H54 (cell line): ENCODE results near the gene KCTD19.

Experiments
- DNase-seq: peaks from one replicate; pipeline ENCODE4 v3.0.0; 2011; ENCODE audit warnings: low spot score, mixed read lengths; ENCODE audit not compliant: insufficient read length
- FAIRE-seq: peaks from 3 replicates; lab custom pipeline; 2011; peaks lifted over from hg19 to GRCh38; lab: Jason Lieb, UNC
- POLR2A ChIP-seq: IDR thresholded peaks from 2 replicates; pipeline ENCODE4 v1.6.1; 2011; ENCODE audit warnings: low read depth, mild to moderate bottlenecking, low read length

Gene KCTD19

DNA sequence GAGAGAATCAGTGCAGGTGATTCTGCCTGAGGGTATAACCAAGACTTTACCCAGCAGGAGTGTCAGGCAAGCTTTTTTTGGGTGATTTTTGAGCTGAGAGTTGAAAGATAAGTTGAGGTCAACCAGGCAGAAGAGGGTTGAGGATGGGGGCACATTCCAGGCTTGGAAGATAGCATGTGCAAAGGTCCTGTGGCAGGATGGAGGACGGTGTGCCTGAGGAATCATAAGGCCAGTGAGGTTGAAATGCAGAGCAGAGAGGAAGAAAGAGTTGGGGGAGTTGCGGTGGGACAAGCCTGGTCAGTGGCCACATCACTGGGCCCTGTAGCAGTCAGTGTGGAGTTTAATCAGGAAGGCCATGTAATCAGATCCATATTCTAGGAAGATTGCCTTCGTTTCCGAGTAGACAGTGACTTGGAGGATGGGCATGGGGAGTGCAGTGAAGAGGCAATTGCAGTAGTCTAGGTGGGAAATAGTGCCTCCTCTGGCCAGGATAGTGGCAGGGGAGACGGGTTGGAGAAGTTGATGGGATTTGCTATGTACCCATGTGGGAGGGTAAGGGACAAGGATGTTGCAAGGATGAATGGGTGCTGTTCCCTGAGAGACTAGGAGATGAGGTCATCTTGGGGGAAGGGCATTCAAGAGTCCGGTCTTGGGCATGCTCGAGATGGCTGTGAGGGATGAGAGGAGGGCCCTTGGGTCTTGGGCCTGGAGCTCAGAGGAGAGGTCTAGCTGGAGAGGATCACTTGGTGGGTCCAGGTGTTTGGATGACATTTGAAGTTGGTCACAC, 43.3 kb downstream of the KCTD19 start:
- TF ChIP-seq POLR2A, result no peak
- DNase-seq, result peak; percentile 76
- FAIRE-seq, result no peak

DNA sequence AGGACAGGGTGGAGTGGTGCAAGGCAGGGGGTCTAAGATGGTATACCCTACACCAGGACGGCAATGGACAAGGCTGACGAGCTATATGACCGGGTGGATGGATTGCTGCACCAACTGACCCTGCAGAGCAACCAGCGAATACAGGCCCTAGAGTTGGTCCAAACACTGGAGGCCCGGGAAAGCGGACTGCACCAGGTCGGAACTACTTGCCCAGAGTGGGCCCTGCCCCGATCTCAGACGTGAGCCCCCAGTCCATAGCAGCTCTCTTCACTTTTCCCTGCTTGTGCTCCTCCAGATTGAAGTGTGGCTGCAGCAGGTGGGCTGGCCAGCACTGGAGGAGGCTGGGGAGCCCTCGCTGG, 44.1 kb downstream of the KCTD19 start:
- FAIRE-seq (no peak), DNase-seq (no peak)
- no peak for TF ChIP-seq POLR2A

DNA sequence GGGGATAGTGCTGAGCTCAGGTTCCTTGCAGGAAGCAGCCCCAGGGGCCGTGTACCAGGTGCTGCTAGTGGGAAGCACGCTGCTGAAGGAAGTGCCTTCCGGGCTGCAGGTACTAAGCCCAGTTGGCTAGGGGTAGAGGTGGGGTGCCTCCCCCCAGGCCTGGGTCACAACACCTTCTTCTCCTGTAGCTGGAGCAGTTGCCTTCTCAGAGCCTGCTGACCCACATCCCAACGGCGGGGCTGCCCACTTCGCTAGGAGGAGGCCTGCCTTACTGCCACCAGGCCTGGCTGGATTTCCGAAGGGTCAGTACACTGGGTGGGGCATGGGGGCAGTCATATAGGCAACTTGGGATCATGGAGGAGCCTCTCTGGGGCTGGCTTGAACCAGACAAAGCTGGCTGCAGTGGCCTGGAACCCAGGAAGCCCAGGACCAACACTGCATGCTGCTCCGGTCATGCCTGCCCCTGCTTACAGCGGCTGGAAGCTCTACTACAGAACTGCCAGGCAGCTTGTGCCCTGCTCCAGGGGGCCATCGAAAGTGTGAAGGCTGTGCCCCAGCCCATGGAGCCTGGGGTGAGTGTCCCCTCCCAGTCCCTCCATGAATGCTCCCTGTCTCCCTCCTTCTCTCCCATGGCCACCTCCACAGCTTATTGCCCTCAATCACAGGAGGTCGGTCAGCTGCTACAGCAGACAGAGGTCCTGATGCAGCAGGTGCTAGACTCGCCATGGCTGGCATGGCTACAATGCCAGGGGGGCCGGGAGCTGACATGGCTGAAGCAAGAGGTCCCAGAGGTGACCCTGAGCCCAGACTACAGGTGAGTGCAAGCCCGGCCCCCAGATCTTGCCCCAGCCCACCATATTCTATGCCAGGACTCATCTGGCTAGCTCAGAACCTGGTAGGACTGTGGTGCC, 44.8 kb downstream of the KCTD19 start:
- TF ChIP-seq POLR2A, result no peak
- no peak for FAIRE-seq
- no peak for DNase-seq

DNA sequence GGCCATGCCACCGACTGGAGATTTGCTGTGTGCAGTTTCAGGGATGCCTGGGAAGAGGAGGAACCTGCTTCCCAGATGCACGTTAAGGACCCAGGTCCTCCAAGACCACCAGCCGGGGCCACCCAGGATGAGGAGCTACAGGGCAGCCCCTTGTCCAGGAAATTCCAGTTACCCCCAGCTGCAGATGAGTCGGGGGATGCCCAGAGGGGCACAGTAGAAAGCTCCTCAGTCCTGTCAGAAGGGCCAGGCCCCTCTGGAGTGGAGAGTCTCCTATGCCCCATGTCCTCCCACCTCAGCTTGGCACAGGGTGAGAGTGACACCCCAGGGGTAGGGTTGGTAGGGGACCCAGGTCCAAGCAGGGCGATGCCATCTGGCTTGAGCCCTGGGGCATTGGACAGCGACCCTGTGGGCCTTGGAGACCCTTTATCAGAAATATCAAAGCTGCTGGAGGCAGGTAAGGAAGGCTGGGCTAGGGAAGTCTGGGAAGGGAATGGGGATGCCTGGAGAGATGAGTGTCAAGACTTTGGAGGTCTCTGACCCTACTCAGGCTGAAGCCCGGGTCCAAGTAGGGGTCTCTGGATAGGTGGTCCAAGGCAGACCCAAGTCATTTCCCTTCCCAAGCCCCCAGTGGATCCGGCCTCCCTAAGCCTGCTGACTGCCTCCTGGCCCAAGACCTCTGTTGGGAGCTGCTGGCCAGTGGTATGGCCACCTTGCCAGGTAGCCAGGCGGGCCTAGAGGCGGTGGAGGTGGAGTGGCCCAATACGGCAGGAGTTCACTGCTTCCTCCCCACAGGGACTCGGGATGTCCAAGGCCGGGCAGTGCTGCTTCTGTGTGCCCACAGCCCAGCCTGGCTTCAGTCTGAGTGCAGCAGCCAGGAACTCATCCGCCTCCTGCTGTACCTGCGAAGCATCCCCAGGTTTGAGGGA, 46.2 kb downstream of the KCTD19 start:
- FAIRE-seq, result no peak
- no peak for TF ChIP-seq POLR2A
- DNase-seq, result no peak

DNA sequence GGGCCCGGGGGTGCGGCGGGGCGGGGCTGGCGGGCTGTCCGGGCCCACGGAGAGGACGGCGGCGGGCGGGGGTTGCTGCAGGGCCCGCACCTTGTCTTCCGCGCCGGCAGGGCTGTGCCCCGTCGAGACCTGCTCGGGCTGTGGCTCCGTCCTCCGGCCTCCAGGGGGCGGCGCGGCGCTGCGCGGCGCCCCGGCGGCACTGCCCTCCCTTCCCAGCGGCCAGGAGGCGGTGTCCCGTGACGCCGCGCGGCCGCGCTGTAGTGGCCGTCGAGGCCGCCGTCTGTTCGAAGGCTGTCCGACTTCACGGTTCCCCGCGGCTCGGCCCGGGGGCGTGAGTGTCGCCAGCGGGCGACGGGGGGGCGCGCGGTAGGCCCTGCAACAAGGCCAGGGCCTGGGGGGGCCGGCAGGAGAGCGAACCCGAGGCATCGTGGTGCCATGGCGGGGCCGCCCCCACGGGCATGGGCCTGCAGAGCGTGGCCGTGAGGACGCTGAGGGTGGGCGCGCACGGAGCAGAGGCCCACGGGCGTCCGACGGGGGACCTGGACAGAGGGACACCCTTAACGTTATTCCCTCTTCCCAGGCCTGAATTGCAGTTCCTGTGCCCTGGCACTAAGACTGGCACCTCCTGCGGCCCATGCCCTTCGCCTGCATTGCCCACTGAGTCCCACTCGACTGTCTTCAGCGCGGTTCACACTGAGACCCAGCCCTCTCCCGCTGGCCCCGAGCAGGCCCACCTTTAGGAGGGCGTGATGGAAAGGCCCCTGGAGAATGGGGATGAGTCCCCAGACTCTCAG, 47.0 kb downstream of the KCTD19 start, which contains the start of gene PLEKHG4:
PLEKHG4 (plus strand) TSS at position 237 of the 794 bp plus-strand sequence; CDS start at position 750, 513 bp downstream.
- FAIRE-seq (no peak), DNase-seq (no peak)
- no peak for TF ChIP-seq POLR2A

DNA sequence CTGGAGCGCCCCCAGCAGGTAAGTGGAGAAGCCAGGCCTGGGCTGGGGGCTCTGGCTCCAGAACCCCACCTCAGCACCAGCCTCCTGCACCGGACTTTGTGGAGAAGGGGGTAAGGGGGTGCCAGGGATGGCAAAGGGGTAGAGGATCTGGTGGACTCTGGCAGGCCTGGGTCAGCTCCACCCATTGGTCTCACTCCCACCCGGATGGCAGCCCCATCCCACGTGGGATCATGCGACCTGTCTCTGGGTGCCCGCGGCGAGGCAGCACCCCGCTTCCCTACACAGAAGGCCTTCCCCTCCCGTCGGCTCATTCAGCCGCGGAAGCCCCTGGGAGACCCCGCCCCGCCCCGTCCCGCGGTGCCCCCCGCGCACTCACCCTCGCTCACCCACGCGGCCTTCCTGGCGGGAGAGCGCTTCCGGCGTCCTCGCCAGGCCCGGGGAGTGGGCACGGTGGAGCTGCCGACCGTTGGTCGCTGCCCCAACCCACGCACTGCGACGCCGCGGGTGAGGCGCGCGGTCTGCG, 47.7 kb downstream of the KCTD19 start:
- DNase-seq, result no peak
- FAIRE-seq, result no peak

DNA sequence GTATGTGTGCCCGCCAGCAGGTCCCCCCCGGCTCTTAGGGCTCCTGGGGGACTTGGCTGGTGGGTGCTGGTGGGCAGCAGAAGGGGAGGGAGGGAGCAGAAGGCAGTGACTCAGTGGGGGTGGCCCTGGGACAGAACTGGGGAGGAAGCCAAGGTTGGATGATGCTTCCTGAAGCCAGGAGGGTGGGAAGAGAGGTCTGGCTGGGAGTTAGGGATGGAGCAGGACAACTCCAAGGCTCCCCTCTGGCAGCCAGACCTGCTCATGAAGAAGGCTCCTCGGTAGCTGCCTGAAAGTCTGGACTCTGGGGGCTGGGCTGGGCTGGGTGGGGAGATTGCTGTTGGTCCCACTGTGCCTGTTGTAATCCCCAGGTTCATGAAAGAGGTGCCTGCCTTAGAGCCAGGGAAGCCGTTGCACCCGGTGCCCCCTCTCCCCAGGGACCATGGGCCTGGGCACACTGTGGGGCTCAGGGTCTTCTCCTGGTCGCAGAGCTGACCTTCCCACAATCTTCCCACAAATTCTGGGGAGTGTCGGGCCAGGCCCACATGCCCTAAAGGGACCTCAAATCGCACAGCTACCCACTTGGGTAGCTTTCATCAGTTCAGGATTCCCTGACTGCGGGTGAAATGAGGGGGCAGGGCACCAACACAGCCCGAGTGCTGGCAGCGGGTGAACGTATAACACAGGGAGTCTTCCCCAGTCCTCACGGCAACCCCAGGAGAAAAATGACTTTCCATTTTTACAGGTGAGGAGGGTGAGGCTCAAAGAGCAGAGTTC, 48.4 kb downstream of the KCTD19 start:
- TF ChIP-seq POLR2A, result no peak
- no peak for FAIRE-seq
- peak; percentile 81 for DNase-seq

More for the DNA sequence above, 47.7 kb downstream of the KCTD19 start:
- no peak for TF ChIP-seq POLR2A

DNA sequence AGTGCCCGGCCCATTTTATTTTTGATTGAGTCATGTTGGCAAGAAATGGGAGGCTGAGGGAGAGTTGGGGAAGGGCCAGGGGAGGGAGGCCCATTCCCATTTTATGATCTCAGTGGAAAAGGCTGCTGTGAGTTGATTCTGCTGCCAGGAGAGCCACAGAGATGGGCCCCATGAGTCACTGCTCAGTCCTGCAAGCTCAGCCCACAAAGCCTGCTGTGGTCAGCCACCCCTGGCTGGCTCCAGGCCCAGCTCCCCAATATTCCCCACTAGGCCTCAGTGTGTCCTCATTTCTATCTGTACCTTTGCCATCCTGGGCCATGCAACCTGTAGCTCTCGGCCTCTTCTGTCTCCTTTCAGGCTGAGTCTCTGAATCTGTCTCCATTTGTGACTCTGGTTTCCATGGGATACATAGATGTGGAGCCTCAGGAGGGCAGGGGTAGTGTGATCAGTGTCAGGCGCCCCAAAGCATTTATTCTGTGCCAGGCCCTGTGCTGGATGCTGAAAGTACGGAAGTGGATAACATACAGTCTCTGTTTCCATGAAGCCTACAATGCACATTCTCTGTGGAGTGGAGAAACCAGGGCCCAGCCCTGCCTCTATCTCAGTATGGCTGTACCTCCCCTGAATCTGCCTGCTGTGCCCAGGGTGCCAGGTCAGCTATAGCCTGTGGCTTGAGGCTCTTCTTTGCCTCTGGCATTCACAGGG, 49.1 kb downstream of the KCTD19 start:
- peak; percentile 98 for DNase-seq
- FAIRE-seq, result peak; percentile 94

DNA sequence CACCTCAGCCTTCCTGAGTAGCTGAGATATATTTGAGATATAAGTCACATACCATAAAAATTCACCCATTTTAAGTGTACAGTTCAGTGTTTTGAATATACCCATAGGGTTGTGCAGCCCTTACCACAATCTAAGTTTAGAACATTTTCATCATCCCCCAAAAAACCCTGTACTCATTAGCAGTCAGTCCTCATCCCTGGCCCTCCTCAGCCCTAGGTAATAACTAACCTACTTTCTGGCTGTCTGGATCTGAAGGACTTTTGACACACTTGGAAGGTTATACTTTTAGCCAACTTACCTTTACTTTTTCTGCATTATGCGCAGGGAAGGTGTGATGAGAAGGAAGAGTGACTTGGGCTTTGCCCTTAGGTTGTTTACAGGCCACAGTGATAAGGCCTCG, 51.2 kb downstream of the KCTD19 start:
- FAIRE-seq (no peak), DNase-seq (no peak)
- TF ChIP-seq POLR2A, result no peak

More for the DNA sequence above, 49.1 kb downstream of the KCTD19 start:
- TF ChIP-seq POLR2A, result no peak

DNA sequence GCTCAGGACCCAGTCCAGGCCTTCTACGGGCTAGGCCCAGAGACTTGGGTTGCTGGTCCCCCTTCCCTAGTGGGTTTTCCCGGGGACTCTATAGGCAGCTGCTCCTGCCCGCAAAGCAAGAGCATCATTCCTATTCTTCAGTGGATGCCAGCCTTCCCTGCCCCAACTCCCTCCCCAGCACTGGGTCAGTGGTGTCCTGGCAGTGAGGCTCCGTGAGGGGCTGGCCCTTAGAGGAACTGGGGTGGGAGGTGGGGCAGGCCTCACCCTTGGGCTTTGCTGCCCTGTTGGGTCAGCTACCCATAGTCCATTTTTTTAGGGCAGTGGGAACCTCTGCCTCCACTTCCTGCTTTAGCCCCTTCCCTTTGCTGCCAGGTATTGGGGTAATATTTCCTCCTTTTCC, 55.1 kb downstream of the KCTD19 start:
- DNase-seq (no peak), FAIRE-seq (no peak)
- TF ChIP-seq POLR2A, result no peak

DNA sequence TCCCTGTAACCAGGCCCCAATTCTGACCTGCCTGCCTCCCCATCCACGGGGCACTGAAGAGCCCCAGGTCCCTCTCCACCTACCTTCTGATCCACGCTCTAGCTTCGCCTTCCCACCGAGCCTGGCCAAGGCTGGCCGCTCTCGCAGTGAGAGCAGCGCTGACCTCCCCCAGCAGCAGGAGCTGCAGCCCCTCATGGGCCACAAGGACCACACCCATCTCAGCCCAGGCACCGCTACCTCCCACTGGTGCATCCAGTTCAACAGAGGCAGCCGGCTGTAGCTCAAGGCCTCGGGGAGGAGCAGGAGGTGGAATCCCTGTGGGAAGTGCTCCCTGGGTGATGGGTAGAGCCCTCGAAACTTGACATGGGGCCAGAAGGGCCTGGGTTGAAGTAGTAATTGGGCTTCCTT, 55.6 kb downstream of the KCTD19 start:
- TF ChIP-seq POLR2A, result no peak
- FAIRE-seq (no peak), DNase-seq (no peak)
